WI38 (cell line): ENCODE results near the gene FEN1.

Experiments
- H3K4me3 ChIP-seq: 2 replicates; pipeline ENCODE4 v1.5.1; 2011; ENCODE audit warnings: low read depth, mild to moderate bottlenecking, control low read depth, low read length
- CTCF ChIP-seq: IDR thresholded peaks from 2 replicates; pipeline ENCODE4 v1.5.1; 2012; ENCODE audit warnings: low read depth, mild to moderate bottlenecking, control low read depth, low read length

FEN1 gene

GRCh38 chr11:61811831-61812230 is 19.1 kb downstream of the FEN1 start:
- no peak for TF ChIP-seq CTCF
- no peak overlapping the region for H3K4me3 ChIP-seq

GRCh38 chr11:61812736-61813411 is 20.2 kb downstream of the FEN1 start:
- TF ChIP-seq CTCF = no peak
- H3K4me3 ChIP-seq = no peak overlapping the region

GRCh38 chr11:61814247-61814957 is 21.7 kb downstream of the FEN1 start:
- TF ChIP-seq CTCF = no peak
- H3K4me3 ChIP-seq = peak overlapping the region; percentile 76

- no peak for TF ChIP-seq CTCF
- H3K4me3 ChIP-seq = peak overlapping the region; percentile 76
These were observed 22.5 kb downstream of the FEN1 start for GRCh38 chr11:61814958-61815789.

DNA sequence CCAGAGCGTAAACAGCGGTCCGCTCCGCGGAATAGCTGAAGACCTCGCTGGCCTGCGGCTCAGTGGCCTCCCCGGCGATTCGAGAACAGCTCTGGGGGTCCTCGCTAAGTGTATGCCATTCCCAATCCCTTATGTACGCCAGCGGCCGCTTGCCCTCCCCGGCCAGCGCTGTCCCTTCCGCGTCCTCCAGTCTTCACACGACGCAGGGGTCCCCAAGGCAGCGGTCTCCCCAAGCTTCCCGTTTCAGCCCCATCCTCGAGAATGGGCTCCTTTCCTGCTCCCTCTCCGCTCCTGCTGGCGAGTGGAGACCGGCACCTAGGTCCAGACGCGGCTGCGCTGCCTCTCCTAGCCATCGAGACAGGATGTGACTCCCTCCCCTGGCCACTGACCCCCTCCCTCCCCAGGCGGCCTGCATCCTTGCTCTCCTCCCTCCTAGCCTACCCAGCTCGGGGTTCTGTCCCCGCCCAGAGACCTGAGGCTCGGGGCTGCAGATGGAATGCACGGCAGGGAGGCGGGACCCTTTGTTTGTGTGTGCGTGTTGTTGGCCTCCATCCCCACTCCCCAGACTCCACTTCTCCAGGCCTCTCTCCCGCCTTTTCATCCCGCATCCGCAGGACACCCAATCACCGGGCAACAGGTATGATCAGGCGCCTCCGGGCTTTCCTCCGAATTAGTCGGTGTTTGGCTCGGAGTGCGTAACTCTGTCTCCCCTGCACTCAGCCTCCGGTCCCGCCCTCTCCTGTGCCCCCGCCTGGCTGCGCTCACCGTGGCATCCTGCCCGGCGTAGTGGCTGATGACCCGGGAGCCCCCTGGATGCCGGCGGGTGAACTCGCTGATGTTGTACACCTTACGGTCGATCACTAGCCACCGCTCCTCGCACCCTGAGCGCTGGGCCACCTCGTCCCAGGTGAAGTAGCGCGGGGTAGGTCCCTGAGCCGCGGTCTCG is 23.4 kb downstream of the FEN1 start:
- H3K4me3 ChIP-seq = peak overlapping the region; percentile 76
- no peak for TF ChIP-seq CTCF

DNA sequence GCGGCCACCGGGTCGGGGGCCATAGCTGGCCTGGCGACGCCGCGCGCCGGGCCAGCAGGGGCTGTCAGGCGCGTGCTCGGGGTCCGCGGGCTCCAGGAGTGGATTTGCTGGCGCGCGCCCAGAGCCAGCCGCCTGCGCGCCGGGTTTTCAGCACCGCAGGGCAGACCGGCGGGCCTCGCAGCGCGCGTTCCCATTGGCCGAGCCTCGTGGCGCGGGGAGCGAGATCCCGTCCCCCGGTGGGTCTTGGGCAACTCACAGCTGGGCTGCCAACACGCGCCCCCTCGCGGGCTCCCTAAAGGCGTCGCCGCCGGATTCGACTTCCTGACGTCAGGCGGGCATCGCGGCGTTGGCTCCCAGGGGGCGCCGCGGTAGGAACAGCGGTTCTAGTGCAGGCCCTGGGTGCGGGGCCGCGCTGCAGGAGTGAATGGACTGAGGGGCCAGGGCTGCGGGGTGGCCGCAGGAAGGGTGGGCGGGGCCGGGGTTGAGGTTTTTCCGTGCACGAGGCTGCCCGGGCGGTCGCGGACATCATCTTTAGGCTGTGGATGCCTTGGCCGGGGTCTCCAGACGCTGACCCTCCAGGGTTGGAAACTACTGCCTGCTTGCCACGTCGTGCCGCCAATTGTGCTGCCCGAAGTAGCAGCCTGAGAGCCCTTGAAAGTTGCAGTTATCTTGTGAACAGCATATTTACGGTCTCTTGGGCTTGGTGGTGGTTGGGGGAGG is 24.2 kb downstream of the FEN1 start, which contains the start of gene FADS1:
Gene FADS1, minus strand, starts transcription at position 268 of the 720 bp plus-strand sequence. Its CDS starts 74 bp downstream, at position 194.
- peak; percentile 55 for TF ChIP-seq CTCF
- H3K4me3 ChIP-seq = peak within 1 kb of the TSS; percentile 76
